Spleen (tissue), 11 donors: Measurements from ENCODE around the gene SPRN. TPM values are rescaled to one million over a fixed set of nuclear protein-coding genes. Genes with fewer than 3 reads are reported as not detected.

Source experiments
- DNase-seq: peaks from one replicate; pipeline ENCODE4 v3.0.0-alpha.2; 2020
- H3K27ac ChIP-seq, 8 donors: fragments of 200-600 bp; sonication (generic) in 7 of 8; 1 replicate in 4 of 8; 2 replicates in 4 of 8; pipeline versions ENCODE4 v1.5.0 to v1.8.0; 2016 to 2021; ENCODE audit warnings: inconsistent platforms in 4 of 8, mild to moderate bottlenecking in 4 of 8, moderate library complexity in 1 of 8
- H3K27me3 ChIP-seq, 7 donors: fragments of 200-600 bp; sonication (generic) in 6 of 7; replicated peaks in 1 of 7; 1 replicate in 4 of 7; 2 replicates in 3 of 7; pipeline versions ENCODE4 v1.5.0 to v1.8.0; 2016 to 2021; ENCODE audit warnings: inconsistent platforms in 3 of 7, mild to moderate bottlenecking in 1 of 7
- H3K36me3 ChIP-seq, 6 donors: fragments of 200-600 bp; sonication (generic) in 5 of 6; 1 replicate in 4 of 6; 2 replicates in 2 of 6; pipeline versions ENCODE4 v1.5.0 to v1.8.0; 2016 to 2021; ENCODE audit warnings: inconsistent platforms in 2 of 6
- H3K4me1 ChIP-seq, 6 donors: fragments of 200-600 bp; sonication (generic) in 5 of 6; 1 replicate in 3 of 6; 2 replicates in 3 of 6; pipeline versions ENCODE4 v1.5.0 to v1.8.0; 2016 to 2021; ENCODE audit warnings: inconsistent platforms in 3 of 6
- H3K4me3 ChIP-seq, 8 donors: fragments of 200-600 bp; sonication (generic) in 7 of 8; 1 replicate in 4 of 8; 2 replicates in 4 of 8; pipeline versions ENCODE4 v1.5.0 to v1.8.0; 2016 to 2021; ENCODE audit warnings: inconsistent platforms in 4 of 8, mild to moderate bottlenecking in 4 of 8, moderate library complexity in 2 of 8
- H3K9me3 ChIP-seq, 8 donors: fragments of 200-600 bp; sonication (generic) in 7 of 8; 1 replicate in 4 of 8; 2 replicates in 4 of 8; pipeline versions ENCODE4 v1.5.0 to v1.8.0; 2016 to 2021; ENCODE audit warnings: inconsistent platforms in 4 of 8
- POLR2A ChIP-seq, 3 donors: fragments of 450-650 bp; IDR thresholded peaks; one replicate each; pipeline ENCODE4 v1.5.1; 2017; ENCODE audit warnings: antibody characterized with exemption in 3 of 3, mild to moderate bottlenecking in 1 of 3
- POLR2AphosphoS5 ChIP-seq, 3 donors: sonication (generic); formaldehyde crosslinking; IDR thresholded peaks; one replicate each; pipeline ENCODE4 v1.5.1; 2017; ENCODE audit warnings: antibody characterized with exemption in 3 of 3
- WGBS, 5 donors: extraction: QIAGEN DNeasy Blood & Tissue Kit in 3 of 5; methylation state at CpG; one replicate each; pipeline versions ENCODE4 v1.1.5 to v1.1.7; 2013 to 2018; 5-methylcytosine and 5-hydroxymethylcytosine counted together
- intact Hi-C: fragments of 100-400 bp; cut with DNase I; formaldehyde crosslinking; loops from one replicate; pipeline ENCODE4 v1.15.0; 2023; ENCODE audit warnings: low total_unique reads
- polyA plus RNA-seq, 3 donors: library from polyadenylated mRNA; stranded (reverse); fragments of 200-250 nt; gene quantifications; one replicate each; pipeline ENCODE4 v1.2.1, GENCODE V29; 2013
- total RNA-seq, 7 donors: library from RNA; depleted of rRNA in 3 of 7; stranded (reverse); fragments of >200 nt in 3 of 7; fragmentation: NEBNext Ultra II Directional in 4 of 7; extraction: Animal tissue kit (Norgen Biotek cat#: 25700) in 4 of 7; gene quantifications; one replicate each; pipeline versions ENCODE4 v1.1.0 to v1.2.1, GENCODE V29; 2016 to 2021
- TF ChIP-seq, protein P1 (sequence below), 11 experiments: fragments of 200-600 bp in 7 of 11; fragments of 450-650 bp in 4 of 11; sonication (generic) in 4 of 11; IDR thresholded peaks in 8 of 11; conservative IDR thresholded peaks in 3 of 11; 1 replicate in 7 of 11; 2 replicates in 4 of 11; pipeline versions ENCODE4 v1.4.0 to v1.8.0; 2016 to 2021; ENCODE audit warnings: antibody characterized with exemption in 11 of 11, inconsistent platforms in 4 of 11, mild to moderate bottlenecking in 1 of 11
- donor health status: healthy with polysubstance abuse.
- donor health status: DM: no; HTN: no; CAD: no; lungs with moderate emphysema.
- donor health status: DM: no; HTN: no; CAD: no.
- donor health status: Bipolar disorder and iron deficiency.
- donor health status: healthy.
- donor health status: DM: no; HTN: no; CAD: no.
- donor health status: DM: yes; HTN: yes; CAD: no.

Gene SPRN
- total and polyA plus RNA-seq, 10 donors, result 0.14 to 0.58 (median 0.21) TPM; not detected in 4

DNA sequence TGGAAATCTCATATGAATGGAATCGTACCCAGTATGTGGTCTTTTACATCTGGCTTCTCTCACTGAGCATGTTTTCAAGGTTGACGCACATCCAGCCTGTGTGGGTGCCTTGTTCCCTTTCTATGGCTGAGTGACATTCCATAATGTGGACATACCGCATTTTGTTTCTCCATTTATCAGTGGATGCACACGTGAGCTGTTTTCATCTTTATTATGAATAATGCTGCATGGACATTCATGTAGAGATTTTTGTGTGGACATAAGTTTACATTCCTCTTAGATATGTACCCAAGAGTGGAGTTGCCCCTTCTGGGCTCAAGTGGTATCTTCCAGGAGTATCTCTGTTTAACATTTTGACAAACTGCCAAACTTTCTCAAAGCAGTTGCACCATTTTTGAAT is 28.0 kb upstream of the SPRN start:
- no peak overlapping the region for H3K4me3 ChIP-seq
- TF ChIP-seq, protein P1, sequence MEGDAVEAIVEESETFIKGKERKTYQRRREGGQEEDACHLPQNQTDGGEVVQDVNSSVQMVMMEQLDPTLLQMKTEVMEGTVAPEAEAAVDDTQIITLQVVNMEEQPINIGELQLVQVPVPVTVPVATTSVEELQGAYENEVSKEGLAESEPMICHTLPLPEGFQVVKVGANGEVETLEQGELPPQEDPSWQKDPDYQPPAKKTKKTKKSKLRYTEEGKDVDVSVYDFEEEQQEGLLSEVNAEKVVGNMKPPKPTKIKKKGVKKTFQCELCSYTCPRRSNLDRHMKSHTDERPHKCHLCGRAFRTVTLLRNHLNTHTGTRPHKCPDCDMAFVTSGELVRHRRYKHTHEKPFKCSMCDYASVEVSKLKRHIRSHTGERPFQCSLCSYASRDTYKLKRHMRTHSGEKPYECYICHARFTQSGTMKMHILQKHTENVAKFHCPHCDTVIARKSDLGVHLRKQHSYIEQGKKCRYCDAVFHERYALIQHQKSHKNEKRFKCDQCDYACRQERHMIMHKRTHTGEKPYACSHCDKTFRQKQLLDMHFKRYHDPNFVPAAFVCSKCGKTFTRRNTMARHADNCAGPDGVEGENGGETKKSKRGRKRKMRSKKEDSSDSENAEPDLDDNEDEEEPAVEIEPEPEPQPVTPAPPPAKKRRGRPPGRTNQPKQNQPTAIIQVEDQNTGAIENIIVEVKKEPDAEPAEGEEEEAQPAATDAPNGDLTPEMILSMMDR (IDR thresholded peaks at IDR 0.05 in 8 of 11, conservative IDR thresholded peaks at IDR 0.05 in 3 of 11), result no peak
- TF ChIP-seq POLR2AphosphoS5 (IDR thresholded peaks at IDR 0.05) (no peak), POLR2A (IDR thresholded peaks at IDR 0.05) (no peak)
- no peak overlapping the region for H3K27ac ChIP-seq
- intact Hi-C loops, result no loop called here
- peaks cover 4 to 29% (median 25%) of the 10 kb centered on the region in 8 donors for H3K9me3 ChIP-seq
- no peaks in the 10 kb centered on the region for H3K4me1 ChIP-seq
- no peaks in the 10 kb centered on the region for H3K27me3 ChIP-seq
- WGBS, 5 donors, result 72 to 89% (median 81%) methylated on average over 4 of the region's 4 CpGs
- no peak for DNase-seq
- no peaks in the 10 kb centered on the region for H3K36me3 ChIP-seq

DNA sequence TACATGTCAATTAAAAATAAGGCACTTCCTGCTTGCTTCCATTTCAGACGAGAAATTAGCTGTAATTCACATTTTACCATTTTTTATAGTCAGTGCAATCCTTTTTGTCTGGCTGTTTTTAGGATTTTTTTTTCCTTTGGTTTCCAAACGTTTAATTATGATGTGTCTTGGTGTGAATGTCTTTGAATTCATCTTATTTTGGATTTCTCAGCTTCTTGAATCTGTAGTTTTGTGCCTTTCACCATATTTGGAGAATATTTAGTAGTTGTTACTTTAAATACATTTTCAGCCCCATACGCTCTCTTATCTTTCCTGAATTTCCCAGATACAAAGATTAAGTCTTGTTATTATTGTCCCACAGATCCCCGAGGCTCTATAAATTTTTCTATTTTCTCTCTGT is 26.9 kb upstream of the SPRN start:
- Histone ChIP-seq H3K4me1 (no peaks in the 10 kb centered on the region), H3K27me3 (no peaks in the 10 kb centered on the region), H3K9me3 (peaks cover 10 to 40% (median 36%) of the 10 kb centered on the region in 8 donors), H3K4me3 (no peak overlapping the region), H3K27ac (no peak overlapping the region), H3K36me3 (no peaks in the 10 kb centered on the region)
- TF ChIP-seq, protein P1 (IDR thresholded peaks at IDR 0.05 in 8 of 11, conservative IDR thresholded peaks at IDR 0.05 in 3 of 11), result no peak
- no peak for TF ChIP-seq POLR2AphosphoS5 (IDR thresholded peaks at IDR 0.05)
- no peak for TF ChIP-seq POLR2A (IDR thresholded peaks at IDR 0.05)
- DNase-seq, result no peak
- WGBS, 5 donors, result 64 to 70% (median 65%) methylated on average over 4 of the region's 4 CpGs
- intact Hi-C loops, result no loop called here

DNA sequence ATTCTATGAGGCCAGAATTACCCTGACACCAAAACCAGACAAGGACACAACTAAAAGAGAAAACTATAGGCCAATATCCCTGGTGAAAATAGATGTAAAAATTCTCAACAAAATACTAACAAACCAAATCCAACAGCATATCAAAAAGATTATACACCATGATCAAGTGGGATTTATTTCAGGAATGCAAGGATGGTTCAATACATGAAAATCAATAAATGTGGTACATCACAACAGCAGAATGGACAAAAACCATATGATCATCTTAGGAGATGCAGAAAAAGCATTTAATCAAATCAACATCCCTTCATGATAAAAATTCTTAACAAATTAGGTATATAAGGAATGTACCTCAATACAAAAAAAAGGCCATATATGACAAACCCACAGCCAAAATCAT is 23.7 kb upstream of the SPRN start:
- Histone ChIP-seq H3K9me3 (peaks cover 10 to 53% (median 45%) of the 10 kb centered on the region in 8 donors), H3K36me3 (peaks cover 0 to 2% (median 0%) of the 10 kb centered on the region in 6 donors), H3K27me3 (peaks cover 0 to 4% (median 0%) of the 10 kb centered on the region in 7 donors), H3K27ac (no peak overlapping the region), H3K4me1 (no peaks in the 10 kb centered on the region), H3K4me3 (no peak overlapping the region)
- no peak for DNase-seq
- TF ChIP-seq, protein P1 (IDR thresholded peaks at IDR 0.05 in 8 of 11, conservative IDR thresholded peaks at IDR 0.05 in 3 of 11), result no peak
- TF ChIP-seq POLR2AphosphoS5 (IDR thresholded peaks at IDR 0.05) (no peak), POLR2A (IDR thresholded peaks at IDR 0.05) (no peak)
- intact Hi-C loops, result no loop called here

DNA sequence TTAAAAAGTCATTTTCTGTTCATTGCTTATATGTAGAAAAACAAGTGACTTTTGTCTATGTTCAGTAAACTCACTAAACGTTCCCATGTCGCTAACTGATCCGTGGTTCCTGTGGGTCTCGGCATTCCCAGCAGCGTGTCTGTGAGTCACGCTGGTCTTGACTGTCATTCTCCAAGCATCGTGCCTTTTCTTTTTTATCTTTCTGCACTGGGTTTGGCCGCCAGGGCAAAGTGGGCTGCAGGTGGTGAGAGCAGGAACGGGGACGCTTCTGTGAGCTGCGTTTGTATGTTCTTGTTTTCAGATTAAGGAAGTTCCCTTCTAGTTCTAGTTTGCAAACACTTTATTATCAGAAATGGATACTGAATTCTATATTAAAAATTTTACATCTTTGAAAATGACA is 22.6 kb upstream of the SPRN start:
- no peak for DNase-seq
- Histone ChIP-seq H3K36me3 (peaks cover 0 to 9% (median 0%) of the 10 kb centered on the region in 6 donors), H3K27me3 (peaks cover 0 to 4% (median 0%) of the 10 kb centered on the region in 7 donors), H3K27ac (no peak overlapping the region), H3K4me1 (peaks cover 0 to 9% (median 0%) of the 10 kb centered on the region in 6 donors), H3K9me3 (peaks cover 10 to 53% (median 45%) of the 10 kb centered on the region in 8 donors), H3K4me3 (no peak overlapping the region)
- 75 to 89% (median 86%) methylated on average over 11 of the region's 11 CpGs for WGBS, 5 donors
- TF ChIP-seq POLR2A (IDR thresholded peaks at IDR 0.05) (no peak), POLR2AphosphoS5 (IDR thresholded peaks at IDR 0.05) (no peak)
- TF ChIP-seq, protein P1 (IDR thresholded peaks at IDR 0.05 in 8 of 11, conservative IDR thresholded peaks at IDR 0.05 in 3 of 11), result no peak
- intact Hi-C loops, result no loop called here
